GM12874 (cell line): ENCODE results near the gene CNTN4.

Experiments used
- CTCF ChIP-seq: IDR thresholded peaks from 2 replicates; pipeline ENCODE4 v1.5.1; 2011; ENCODE audit warnings: low read depth, mild to moderate bottlenecking, control low read depth, low read length, moderate library complexity; ENCODE audit not compliant: insufficient read depth

CNTN4 gene

GRCh38 chr3:2266606-2267005 lies 167.9 kb downstream of the CNTN4 start:
- no peak for TF ChIP-seq CTCF

DNA sequence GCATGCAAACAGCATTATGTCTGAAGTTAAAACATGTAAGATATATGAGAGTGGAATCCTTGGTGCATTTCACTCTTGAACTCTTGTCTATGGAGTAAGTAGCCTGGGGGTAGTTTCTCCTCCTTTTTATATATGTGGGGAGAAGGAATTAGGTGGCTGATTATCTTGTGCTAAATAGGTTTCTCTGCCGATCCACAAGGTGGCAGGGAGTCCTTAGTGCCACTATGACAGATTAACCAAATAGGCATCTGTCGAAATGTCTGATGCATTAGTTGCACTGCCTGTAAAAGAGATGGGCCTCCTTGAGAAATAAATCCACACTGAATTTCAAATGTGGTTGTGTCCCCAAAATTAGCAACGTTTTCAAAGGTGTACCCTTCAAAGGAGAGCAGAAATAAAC lies 170.1 kb downstream of the CNTN4 start:
- no peak for TF ChIP-seq CTCF

GRCh38 chr3:2274526-2274925 lies 175.9 kb downstream of the CNTN4 start:
- no peak for TF ChIP-seq CTCF

DNA sequence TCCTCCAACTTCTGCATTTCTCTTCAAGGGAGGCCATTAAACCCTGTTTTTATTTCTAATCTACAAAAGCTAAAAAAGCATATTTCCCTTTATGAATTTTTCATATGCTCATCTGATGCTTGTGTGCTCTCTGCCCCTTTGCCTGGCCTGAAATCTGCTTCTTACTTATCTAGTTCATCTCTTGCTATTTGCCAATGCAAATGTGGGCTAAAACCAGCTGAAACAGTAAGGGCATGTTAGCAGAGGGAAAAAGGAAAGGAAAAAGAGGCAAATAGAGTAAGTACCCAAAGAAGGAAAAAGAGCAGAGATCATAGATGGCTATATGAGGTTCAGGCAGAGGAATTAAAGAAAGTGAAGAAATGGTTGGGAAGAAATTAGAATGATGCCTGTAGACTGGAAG lies 185.2 kb downstream of the CNTN4 start:
- TF ChIP-seq CTCF, result no peak

- no peak for TF ChIP-seq CTCF
These were observed 202.3 kb downstream of the CNTN4 start for GRCh38 chr3:2300938-2301337.

DNA sequence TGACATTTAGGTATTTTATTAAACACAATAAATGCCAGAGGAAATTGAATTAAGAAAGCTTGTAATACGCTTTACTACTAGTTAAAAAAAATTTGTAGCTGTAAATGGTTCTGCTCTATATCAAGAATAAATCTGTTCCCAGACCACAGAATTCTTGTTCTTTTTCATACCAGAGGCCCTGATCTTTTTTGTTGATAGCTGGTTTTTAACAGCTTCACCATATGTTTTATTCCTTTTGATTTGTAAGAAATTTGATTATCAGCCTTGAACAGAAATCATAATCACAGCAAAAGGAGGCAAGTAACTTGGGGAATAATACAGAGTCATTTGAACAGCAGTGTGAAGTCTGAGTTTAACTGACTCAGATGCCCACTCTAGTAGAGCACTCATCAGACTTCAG lies 202.7 kb downstream of the CNTN4 start:
- no peak for TF ChIP-seq CTCF

DNA sequence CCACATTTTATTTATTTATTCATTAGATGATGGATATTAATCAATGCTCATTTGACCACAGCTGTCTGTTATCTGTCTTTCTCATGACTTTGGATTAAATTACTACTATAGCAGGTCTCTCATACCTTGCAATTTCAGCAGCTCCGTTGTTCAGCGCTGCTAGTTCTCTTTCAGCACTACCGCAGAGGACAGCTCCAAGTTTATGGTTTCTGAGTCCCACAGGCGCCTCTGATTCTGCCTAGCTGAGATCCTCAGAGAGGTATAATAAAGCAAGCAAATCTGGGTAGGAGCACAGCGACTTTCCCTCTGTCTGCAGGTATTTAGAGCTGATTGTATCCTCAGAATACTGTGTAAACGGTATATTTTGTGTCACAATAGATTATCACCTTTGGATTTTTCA lies 204.9 kb downstream of the CNTN4 start:
- no peak for TF ChIP-seq CTCF

DNA sequence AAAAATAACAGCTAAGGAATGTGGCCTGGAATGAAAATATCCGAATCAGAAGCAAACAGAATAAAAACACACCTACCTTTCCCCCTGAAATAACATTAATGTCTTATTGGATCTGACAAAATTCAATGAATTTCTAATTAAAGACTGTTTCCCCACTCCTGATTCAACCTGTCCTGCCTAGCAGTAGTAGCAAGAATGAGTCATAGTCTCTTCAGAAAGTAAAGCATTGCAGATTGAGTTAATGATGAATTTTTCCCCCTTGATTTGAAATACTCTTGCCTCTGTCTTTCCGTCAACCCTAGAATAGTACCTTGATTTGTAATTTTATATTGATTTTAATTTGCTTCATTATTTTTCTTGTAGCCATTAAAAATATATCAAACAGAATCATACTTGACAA lies 212.4 kb downstream of the CNTN4 start:
- no peak for TF ChIP-seq CTCF
